Measurements from ENCODE around the gene PTPRN2.

DNA sequence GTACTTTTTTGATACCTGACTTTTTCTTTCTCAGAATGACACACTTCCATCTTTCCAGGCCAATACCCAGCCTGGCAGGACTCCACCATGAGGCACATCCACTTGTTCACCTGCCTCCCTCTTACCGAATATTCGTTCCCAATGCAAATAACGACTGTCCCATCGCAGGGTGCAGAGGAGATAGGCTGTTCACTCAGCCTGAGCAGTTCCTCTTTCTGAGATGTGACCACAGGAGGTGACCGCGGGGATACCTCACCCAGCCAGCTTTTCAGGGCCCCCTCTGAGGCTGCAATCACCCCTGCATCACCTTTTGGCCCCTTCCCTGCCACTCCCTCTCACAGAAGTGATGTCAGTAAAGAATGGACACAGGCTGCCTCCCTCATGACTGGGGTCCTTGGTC lies 28.3 kb downstream of the PTPRN2 start:
- TF ChIP-seq, protein P1, sequence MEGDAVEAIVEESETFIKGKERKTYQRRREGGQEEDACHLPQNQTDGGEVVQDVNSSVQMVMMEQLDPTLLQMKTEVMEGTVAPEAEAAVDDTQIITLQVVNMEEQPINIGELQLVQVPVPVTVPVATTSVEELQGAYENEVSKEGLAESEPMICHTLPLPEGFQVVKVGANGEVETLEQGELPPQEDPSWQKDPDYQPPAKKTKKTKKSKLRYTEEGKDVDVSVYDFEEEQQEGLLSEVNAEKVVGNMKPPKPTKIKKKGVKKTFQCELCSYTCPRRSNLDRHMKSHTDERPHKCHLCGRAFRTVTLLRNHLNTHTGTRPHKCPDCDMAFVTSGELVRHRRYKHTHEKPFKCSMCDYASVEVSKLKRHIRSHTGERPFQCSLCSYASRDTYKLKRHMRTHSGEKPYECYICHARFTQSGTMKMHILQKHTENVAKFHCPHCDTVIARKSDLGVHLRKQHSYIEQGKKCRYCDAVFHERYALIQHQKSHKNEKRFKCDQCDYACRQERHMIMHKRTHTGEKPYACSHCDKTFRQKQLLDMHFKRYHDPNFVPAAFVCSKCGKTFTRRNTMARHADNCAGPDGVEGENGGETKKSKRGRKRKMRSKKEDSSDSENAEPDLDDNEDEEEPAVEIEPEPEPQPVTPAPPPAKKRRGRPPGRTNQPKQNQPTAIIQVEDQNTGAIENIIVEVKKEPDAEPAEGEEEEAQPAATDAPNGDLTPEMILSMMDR (conservative IDR thresholded peaks at IDR 0.05 in 1 of 2, IDR thresholded peaks at IDR 0.05 in 1 of 2; ENCODE audit: extremely low read depth in 1 of 2, insufficient read depth in 1 of 2, low read depth in 1 of 2, low read length in 2 of 2) = no peak
- TF ChIP-seq EZH2 (IDR thresholded peaks at IDR 0.05; ENCODE audit: borderline replicate concordance, low read length) = no peak

Data from mammary epithelial cell (primary cell).